Nephron progenitor cell (in vitro differentiated cells): Measurements from ENCODE around the gene TNNI3.

Source experiments
- DNase-seq: peaks from one replicate; pipeline ENCODE4 v3.0.0; 2021
- H3K27ac Mint-ChIP-seq: 2 replicates; pipeline ENCODE4 v1.8.0; 2021; ENCODE audit warnings: mild to moderate bottlenecking, moderate library complexity, mixed read lengths
- H3K27me3 Mint-ChIP-seq: 2 replicates; pipeline ENCODE4 v1.8.0; 2021; ENCODE audit warnings: mild to moderate bottlenecking, low read depth, mixed read lengths; ENCODE audit not compliant: poor library complexity
- H3K36me3 Mint-ChIP-seq: 2 replicates; pipeline ENCODE4 v1.8.0; 2021; ENCODE audit warnings: low read depth, mixed read lengths
- H3K4me1 Mint-ChIP-seq: 2 replicates; pipeline ENCODE4 v1.8.0; 2021; ENCODE audit warnings: mixed read lengths
- H3K4me3 Mint-ChIP-seq: 2 replicates; pipeline ENCODE4 v1.8.0; 2021; ENCODE audit warnings: mild to moderate bottlenecking, moderate library complexity, mixed read lengths
- H3K9me3 Mint-ChIP-seq: 2 replicates; pipeline ENCODE4 v1.8.0; 2021; ENCODE audit warnings: mild to moderate bottlenecking, moderate library complexity, mixed read lengths
- CTCF ChIP-seq: fragments of 200-600 bp; sonication (generic); IDR thresholded peaks from 2 replicates; pipeline ENCODE4 v1.5.0; 2021; ENCODE audit warnings: antibody characterized with exemption

Gene TNNI3

GRCh38 chr19:55197528-55197927 is 40.0 kb upstream of the TNNI3 start:
- no peak for DNase-seq
- no peak overlapping the region for H3K27ac Mint-ChIP-seq
- H3K9me3 Mint-ChIP-seq: peaks cover 3% of the 10 kb centered on the region
- H3K4me3 Mint-ChIP-seq: no peak overlapping the region
- H3K4me1 Mint-ChIP-seq: no peaks in the 10 kb centered on the region
- TF ChIP-seq CTCF: no peak
- H3K36me3 Mint-ChIP-seq: no peaks in the 10 kb centered on the region
- peaks cover 56% of the 10 kb centered on the region for H3K27me3 Mint-ChIP-seq

GRCh38 chr19:55196803-55197202 is 39.3 kb upstream of the TNNI3 start:
- Mint-ChIP-seq H3K4me3 (no peak overlapping the region), H3K9me3 (peaks cover 3% of the 10 kb centered on the region), H3K4me1 (no peaks in the 10 kb centered on the region), H3K27me3 (peaks cover 55% of the 10 kb centered on the region), H3K36me3 (no peaks in the 10 kb centered on the region), H3K27ac (no peak overlapping the region)
- DNase-seq: no peak
- TF ChIP-seq CTCF: no peak

DNA sequence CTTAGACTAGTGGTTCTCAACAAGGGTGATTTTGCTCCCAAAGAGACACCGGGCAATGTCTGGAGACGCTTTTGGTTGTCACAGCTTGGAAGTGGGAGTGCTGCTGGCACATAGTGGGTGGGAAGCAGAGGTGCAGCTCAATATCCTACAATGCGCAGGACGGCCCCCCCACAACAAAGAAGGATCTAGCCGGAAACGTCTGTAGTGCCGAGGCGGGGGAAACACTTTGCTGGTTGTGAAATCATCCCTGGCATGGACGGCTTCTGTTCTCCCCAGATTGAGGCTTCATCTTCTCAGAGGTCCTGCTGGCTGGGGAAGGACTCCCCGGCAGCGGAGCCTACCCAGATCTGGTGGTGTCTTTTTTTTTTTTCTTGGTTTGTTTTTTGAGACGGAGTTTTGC is 35.9 kb upstream of the TNNI3 start:
- Mint-ChIP-seq H3K9me3 (no peaks in the 10 kb centered on the region), H3K4me3 (no peak overlapping the region), H3K27me3 (peaks cover 47% of the 10 kb centered on the region), H3K27ac (no peak overlapping the region), H3K4me1 (no peaks in the 10 kb centered on the region), H3K36me3 (no peaks in the 10 kb centered on the region)
- TF ChIP-seq CTCF: no peak
- DNase-seq: no peak

GRCh38 chr19:55189403-55189835 is 31.9 kb upstream of the TNNI3 start:
- Mint-ChIP-seq H3K27me3 (peaks cover 78% of the 10 kb centered on the region), H3K36me3 (no peaks in the 10 kb centered on the region), H3K4me3 (no peak overlapping the region), H3K4me1 (no peaks in the 10 kb centered on the region), H3K9me3 (no peaks in the 10 kb centered on the region), H3K27ac (no peak overlapping the region)
- DNase-seq: no peak
- TF ChIP-seq CTCF: no peak

GRCh38 chr19:55188625-55189024 is 31.1 kb upstream of the TNNI3 start:
- H3K4me1 Mint-ChIP-seq: no peaks in the 10 kb centered on the region
- no peak for TF ChIP-seq CTCF
- H3K4me3 Mint-ChIP-seq: no peak overlapping the region
- H3K9me3 Mint-ChIP-seq: no peaks in the 10 kb centered on the region
- no peak for DNase-seq
- no peak overlapping the region for H3K27ac Mint-ChIP-seq
- H3K36me3 Mint-ChIP-seq: no peaks in the 10 kb centered on the region
- H3K27me3 Mint-ChIP-seq: peaks cover 78% of the 10 kb centered on the region

GRCh38 chr19:55186080-55186479 is 28.5 kb upstream of the TNNI3 start:
- Mint-ChIP-seq H3K27ac (no peak overlapping the region), H3K9me3 (no peaks in the 10 kb centered on the region), H3K4me3 (no peak overlapping the region), H3K27me3 (peaks cover 83% of the 10 kb centered on the region), H3K4me1 (no peaks in the 10 kb centered on the region), H3K36me3 (no peaks in the 10 kb centered on the region)
- DNase-seq: no peak
- TF ChIP-seq CTCF: no peak
